GM12874 (cell line): Measurements from ENCODE around the gene TBC1D22B.

Experiments used
- CTCF ChIP-seq: IDR thresholded peaks from 2 replicates; pipeline ENCODE4 v1.5.1; 2011; ENCODE audit warnings: low read depth, mild to moderate bottlenecking, control low read depth, low read length, moderate library complexity; ENCODE audit not compliant: insufficient read depth

TBC1D22B gene

GRCh38 chr6:37321101-37321500 is 63.5 kb downstream of the TBC1D22B start:
- TF ChIP-seq CTCF: no peak

GRCh38 chr6:37321516-37322415 is 64.2 kb downstream of the TBC1D22B start:
- no peak for TF ChIP-seq CTCF

- TF ChIP-seq CTCF: no peak
These were observed 66.0 kb downstream of the TBC1D22B start for GRCh38 chr6:37323580-37323979.

DNA sequence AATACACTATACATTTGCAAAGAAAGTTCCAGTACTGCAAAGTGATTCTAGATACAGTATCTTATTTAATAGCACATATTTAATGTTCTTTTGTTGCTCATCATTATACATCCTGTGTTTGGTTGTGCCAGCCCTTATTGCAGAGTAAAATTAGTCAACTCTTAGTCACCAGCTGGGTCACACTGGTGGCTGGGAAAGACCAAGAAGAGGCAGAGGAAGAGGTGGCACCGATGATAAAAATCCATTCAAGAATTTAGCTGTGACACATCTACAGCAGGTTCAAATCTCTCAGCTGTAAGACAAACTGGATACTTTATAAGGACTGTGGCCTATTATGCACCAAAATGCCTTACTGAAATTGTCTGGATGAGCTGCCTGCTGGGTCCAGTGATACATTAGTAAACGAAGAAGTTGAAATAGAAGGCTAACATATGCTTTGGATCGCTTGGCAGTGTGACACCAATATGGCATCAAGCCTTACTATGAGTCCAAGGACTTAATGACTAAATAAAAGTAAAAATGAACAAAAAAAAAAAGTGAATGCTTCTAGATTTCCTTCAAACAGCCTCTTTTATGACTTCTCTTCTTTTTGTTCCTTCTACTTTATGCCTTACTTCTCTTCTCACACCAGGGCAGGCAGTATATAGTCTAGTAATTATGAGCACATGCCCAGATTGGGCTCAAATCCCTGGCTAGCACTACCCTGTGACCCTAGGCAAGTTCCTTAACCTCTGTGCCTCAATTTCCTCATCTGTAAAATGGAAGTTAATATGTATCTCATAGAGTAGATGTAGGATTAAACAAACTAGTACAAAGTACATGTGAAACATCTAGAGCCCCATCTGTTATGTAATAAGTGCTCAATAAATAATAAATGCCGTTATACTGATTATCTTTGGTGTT is 66.8 kb downstream of the TBC1D22B start:
- no peak for TF ChIP-seq CTCF

GRCh38 chr6:37331047-37331446 is 73.5 kb downstream of the TBC1D22B start:
- TF ChIP-seq CTCF: no peak

GRCh38 chr6:37332894-37333293 is 75.3 kb downstream of the TBC1D22B start:
- TF ChIP-seq CTCF: no peak

DNA sequence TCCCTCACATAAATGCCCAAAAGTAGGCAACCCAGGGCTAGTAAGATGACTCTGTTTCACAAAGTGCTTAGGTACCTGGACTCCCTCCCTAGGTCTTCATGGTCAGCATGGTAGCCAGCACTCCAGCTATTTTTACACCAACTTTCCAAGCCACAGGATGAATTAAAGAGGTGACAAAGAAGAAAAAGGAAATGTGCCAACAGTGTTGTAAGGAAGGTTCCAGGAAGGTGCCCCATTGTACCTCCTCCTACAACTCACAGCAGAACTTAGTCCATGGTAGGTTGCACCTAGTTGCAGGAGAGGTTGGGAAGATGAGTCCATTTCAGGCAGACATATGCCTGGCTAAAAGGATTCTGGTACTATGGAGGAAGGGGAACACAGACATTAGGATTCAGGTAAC is 76.5 kb downstream of the TBC1D22B start:
- no peak for TF ChIP-seq CTCF
